Bronchial epithelial cell (primary cell): ENCODE measurements around the gene SEC61A1. TPM values are rescaled to one million over a fixed set of nuclear protein-coding genes. Genes with fewer than 3 reads are reported as not detected.

ENCODE experiments used
- DNase-seq: peaks from one replicate; pipeline ENCODE4 v3.0.0-alpha.2; 2010; ENCODE audit warnings: low read depth
- FAIRE-seq: peaks from 2 replicates; lab custom pipeline; 2011; peaks lifted over from hg19 to GRCh38; lab: Jason Lieb, UNC
- H3K27me3 ChIP-seq: 2 replicates; pipeline ENCODE4 v1.5.1; 2011; ENCODE audit warnings: low read length; ENCODE audit not compliant: control insufficient read depth, insufficient read depth
- H3K36me3 ChIP-seq: 2 replicates; pipeline ENCODE4 v1.5.1; 2011; ENCODE audit warnings: low read length; ENCODE audit not compliant: control insufficient read depth, insufficient read depth
- H3K4me3 ChIP-seq: 2 replicates; pipeline ENCODE4 v1.5.1; 2011; ENCODE audit warnings: mild to moderate bottlenecking, low read depth, low read length, control low read depth
- total RNA-seq: library from RNA; depleted of rRNA; stranded (reverse); fragments of >200 nt; gene quantifications from 2 replicates; pipeline ENCODE4 v1.2.1, GENCODE V29; 2014
- TF ChIP-seq, protein P1 (sequence below): IDR thresholded peaks from 2 replicates; pipeline ENCODE4 v1.5.1; 2011; ENCODE audit warnings: mild to moderate bottlenecking, moderate library complexity, low read length, control low read depth, inconsistent platforms; ENCODE audit not compliant: insufficient read depth, severe bottlenecking

The SEC61A1 gene
- total RNA-seq, 1 donor from 2014 or later, result 256 TPM

DNA sequence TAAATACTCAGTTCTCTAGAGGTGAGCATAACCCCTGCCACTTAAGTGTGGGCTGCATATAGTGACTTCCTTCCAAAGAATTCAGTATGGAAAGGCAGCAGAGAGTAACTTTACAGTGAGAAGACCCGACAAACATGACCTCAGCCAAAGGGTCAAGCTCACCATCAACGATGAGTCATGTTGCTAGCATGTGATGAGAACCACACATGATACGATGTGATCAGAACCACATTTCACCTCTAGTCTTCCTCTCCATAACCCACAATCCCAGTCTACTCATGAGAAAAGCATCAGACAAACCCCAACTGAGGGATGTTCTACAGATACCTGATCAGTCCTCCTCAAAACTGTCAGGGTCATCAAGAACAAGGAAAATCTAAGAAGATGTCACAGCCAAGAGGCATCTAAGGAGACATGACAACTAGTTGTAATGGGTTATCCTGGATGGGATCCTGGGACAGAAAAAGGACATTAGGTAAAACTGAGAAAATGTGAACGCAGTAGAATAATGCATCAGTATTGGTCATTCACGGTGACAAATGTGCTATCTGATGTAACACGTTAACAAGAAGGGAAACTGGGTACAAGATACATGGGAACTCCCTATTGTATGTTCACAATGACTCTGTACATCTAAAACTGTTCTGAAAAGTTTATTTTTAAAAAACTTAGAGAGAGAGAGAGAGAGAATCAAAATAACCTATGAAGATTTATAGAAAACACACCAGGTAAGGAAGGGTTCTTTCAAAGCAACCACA lies 28.3 kb downstream of the SEC61A1 start:
- Histone ChIP-seq H3K4me3 (no peak overlapping the region), H3K27me3 (no peaks in the 10 kb centered on the region), H3K36me3 (peaks cover 24% of the 10 kb centered on the region)
- DNase-seq (peak; percentile 52), FAIRE-seq (peak; percentile 60)
- TF ChIP-seq, protein P1, sequence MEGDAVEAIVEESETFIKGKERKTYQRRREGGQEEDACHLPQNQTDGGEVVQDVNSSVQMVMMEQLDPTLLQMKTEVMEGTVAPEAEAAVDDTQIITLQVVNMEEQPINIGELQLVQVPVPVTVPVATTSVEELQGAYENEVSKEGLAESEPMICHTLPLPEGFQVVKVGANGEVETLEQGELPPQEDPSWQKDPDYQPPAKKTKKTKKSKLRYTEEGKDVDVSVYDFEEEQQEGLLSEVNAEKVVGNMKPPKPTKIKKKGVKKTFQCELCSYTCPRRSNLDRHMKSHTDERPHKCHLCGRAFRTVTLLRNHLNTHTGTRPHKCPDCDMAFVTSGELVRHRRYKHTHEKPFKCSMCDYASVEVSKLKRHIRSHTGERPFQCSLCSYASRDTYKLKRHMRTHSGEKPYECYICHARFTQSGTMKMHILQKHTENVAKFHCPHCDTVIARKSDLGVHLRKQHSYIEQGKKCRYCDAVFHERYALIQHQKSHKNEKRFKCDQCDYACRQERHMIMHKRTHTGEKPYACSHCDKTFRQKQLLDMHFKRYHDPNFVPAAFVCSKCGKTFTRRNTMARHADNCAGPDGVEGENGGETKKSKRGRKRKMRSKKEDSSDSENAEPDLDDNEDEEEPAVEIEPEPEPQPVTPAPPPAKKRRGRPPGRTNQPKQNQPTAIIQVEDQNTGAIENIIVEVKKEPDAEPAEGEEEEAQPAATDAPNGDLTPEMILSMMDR, result no peak

GRCh38 chr3:128081226-128081625 lies 29.0 kb downstream of the SEC61A1 start:
- Histone ChIP-seq H3K27me3 (no peaks in the 10 kb centered on the region), H3K4me3 (no peak overlapping the region), H3K36me3 (peaks cover 26% of the 10 kb centered on the region)
- DNase-seq (no peak), FAIRE-seq (no peak)
- TF ChIP-seq, protein P1, result no peak

DNA sequence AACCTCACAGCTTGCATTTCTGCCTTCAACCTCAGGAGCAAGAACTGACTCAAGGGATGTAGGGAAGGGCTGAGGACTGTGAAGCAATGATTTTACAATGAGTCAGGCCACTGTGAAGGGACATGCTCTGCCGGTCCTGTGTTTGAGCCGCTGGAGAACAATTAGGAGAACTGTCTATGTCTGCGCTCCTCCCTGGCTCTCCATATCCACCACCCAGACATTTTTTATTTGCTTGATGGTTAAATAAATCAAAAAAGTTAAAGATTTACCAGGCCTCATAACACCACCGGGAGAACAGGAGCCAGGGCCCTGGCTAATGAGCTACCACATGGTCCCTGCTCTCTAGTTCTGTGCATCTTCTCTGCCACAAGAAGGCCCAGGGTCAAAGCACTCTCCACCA lies 29.6 kb downstream of the SEC61A1 start:
- Histone ChIP-seq H3K27me3 (no peaks in the 10 kb centered on the region), H3K36me3 (peaks cover 31% of the 10 kb centered on the region), H3K4me3 (no peak overlapping the region)
- TF ChIP-seq, protein P1, result no peak
- DNase-seq, result peak; percentile 73
- FAIRE-seq, result peak; percentile 84

GRCh38 chr3:128082546-128082945 lies 30.3 kb downstream of the SEC61A1 start:
- no peaks in the 10 kb centered on the region for H3K27me3 ChIP-seq
- DNase-seq (no peak), FAIRE-seq (no peak)
- TF ChIP-seq, protein P1, result no peak
- no peak overlapping the region for H3K4me3 ChIP-seq
- H3K36me3 ChIP-seq, result peaks cover 35% of the 10 kb centered on the region

DNA sequence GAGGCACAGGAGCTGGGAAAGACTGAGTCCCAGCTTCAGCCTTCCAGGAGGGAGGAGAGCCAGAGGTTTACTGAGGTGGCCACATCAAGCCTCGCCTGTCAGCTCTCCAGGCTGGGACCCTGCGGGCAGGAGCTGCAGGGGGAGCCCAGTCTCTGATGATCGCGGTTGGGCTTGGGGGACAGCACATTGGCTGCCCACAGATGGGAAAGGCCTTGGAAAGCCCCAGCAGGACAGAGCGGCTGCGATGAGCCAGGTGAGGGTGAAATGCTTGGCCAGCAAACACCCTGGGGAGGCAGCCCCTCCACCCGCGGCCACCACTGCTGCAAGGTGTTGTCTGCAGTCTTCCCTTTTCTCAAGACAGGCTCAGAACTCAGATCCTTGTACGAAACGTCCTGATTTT lies 31.2 kb downstream of the SEC61A1 start:
- H3K36me3 ChIP-seq, result peaks cover 38% of the 10 kb centered on the region
- TF ChIP-seq, protein P1, result no peak

More for the DNA sequence above, 31.2 kb downstream of the SEC61A1 start:
- FAIRE-seq (no peak), DNase-seq (no peak)
- Histone ChIP-seq H3K27me3 (no peaks in the 10 kb centered on the region), H3K4me3 (no peak overlapping the region)
